ENCODE measurements around the gene MREG.

Gene MREG

DNA sequence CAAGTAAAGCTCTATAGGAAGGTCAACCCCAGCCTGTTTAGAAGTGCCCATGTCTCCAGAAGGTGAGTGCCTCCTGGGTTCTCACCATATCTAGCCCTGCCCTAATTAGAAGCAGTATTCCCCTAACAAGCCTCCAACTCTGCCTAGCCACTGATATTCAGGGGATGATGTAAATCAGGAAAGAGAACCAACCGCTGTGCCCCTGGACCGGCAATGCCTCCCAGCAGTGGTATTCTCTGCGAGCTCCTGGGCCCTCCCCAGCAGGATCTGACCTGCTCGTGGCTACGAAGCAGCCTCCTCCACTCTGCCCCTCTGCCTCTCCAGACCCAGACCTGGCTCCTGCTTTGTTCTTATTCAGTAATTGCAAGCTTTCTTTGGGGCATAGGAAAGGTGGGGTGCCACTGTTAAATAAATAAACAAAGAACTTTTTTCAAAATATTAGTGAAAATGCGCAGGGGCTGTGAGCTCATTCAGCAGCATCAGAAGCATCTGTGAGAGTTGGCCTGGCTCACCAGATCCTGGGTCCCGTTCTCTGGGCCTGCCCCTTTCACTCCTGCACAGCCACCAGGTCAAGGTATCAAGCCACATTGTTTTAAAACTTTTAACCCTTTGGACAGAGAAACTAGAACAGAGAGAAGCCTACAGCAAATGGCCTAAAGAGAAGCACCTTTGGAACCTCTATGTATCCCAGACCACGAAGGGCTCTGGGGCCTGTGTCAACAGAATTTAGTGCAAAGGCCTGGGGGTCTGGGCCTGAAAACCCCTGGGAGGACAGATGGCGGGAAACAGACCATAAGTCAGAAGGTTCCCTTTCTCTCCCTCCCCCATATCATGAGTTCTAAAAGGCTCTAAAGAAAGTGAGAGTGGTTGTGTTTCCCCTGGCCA is 11.9 kb downstream of the MREG start:
- Histone ChIP-seq H3K4me1 (ENCODE audit: control insufficient read depth in 1 of 2, insufficient read depth in 2 of 2, low read length in 2 of 2) (peaks cover 8 to 12% of the 10 kb centered on the region in 2 experiments), H3K27ac (ENCODE audit: low read depth, low read length) (no peak overlapping the region), H2AFZ (ENCODE audit: insufficient read depth, low read length, poor library complexity) (no peak overlapping the region), H3K23ac (ENCODE audit: low read length) (no peak overlapping the region), H2BK5ac (ENCODE audit: low read depth, low read length, poor library complexity) (no peak overlapping the region), H3K27me3 (ENCODE audit: insufficient read depth, low read length) (no peaks in the 10 kb centered on the region), H2AK5ac (ENCODE audit: low read length) (no peak overlapping the region), H3K18ac (ENCODE audit: low read length) (no peak overlapping the region), H2BK120ac (ENCODE audit: insufficient read depth, low read length, poor library complexity) (no peak overlapping the region), H3K4me2 (ENCODE audit: low read length) (no peak overlapping the region), H3K79me2 (ENCODE audit: control insufficient read depth, insufficient read depth, low read length, poor library complexity) (peaks cover 3% of the 10 kb centered on the region), H2BK12ac (ENCODE audit: low read length) (no peak overlapping the region), H3K14ac (ENCODE audit: low read length) (no peak overlapping the region), H4K12ac (ENCODE audit: low read depth, low read length) (no peak overlapping the region), H3K4ac (ENCODE audit: low read depth, low read length) (no peak overlapping the region), H4K91ac (ENCODE audit: low read depth, low read length) (no peak overlapping the region), H3K79me1 (ENCODE audit: low read length) (peaks cover 2% of the 10 kb centered on the region), H3K36me3 (ENCODE audit: control insufficient read depth in 1 of 2, insufficient read depth in 2 of 2, low read length in 2 of 2) (peaks cover 3 to 4% of the 10 kb centered on the region in 2 experiments), H3K9me3 (ENCODE audit: insufficient read depth, low read depth, low read length) (no peaks in the 10 kb centered on the region), H4K8ac (ENCODE audit: low read depth, low read length) (no peak overlapping the region), H3K4me3 (ENCODE audit: low read depth, low read length) (no peak overlapping the region), H3K9ac (ENCODE audit: low read length) (no peak overlapping the region)
- WGBS (ENCODE audit: extremely low coverage, insufficient coverage, insufficient read length) = no CpG with 5 or more reads among the region's 9 CpGs
- DNase-seq = no peak

DNA sequence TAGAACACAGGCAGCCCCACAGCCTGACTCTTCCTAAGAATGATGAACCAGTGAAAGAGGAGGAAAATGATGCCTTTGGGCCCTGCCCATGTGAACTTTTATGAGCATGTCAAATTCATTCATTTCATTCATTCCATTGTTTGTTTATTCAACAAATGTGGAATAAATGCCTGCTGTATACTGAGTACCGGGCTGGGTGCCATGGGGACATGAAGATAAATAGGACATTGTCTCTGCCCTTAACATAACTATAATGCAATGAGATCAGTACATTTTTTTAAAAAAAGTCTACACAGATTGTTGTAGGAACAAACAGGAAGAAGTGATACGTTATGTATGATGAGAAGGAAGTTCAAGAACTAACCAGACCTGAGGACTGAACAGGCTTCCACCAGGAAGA is 14.7 kb downstream of the MREG start:
- Histone ChIP-seq H3K4me3 (ENCODE audit: low read depth, low read length) (no peak overlapping the region), H3K4me2 (ENCODE audit: low read length) (no peak overlapping the region), H2AK5ac (ENCODE audit: low read length) (no peak overlapping the region), H4K91ac (ENCODE audit: low read depth, low read length) (no peak overlapping the region), H3K27ac (ENCODE audit: low read depth, low read length) (no peak overlapping the region), H4K12ac (ENCODE audit: low read depth, low read length) (no peak overlapping the region), H3K9ac (ENCODE audit: low read length) (no peak overlapping the region), H3K79me1 (ENCODE audit: low read length) (no peaks in the 10 kb centered on the region), H2BK12ac (ENCODE audit: low read length) (no peak overlapping the region), H3K4ac (ENCODE audit: low read depth, low read length) (no peak overlapping the region), H3K9me3 (ENCODE audit: insufficient read depth, low read depth, low read length) (no peaks in the 10 kb centered on the region), H3K18ac (ENCODE audit: low read length) (no peak overlapping the region), H3K14ac (ENCODE audit: low read length) (no peak overlapping the region), H2BK5ac (ENCODE audit: low read depth, low read length, poor library complexity) (no peak overlapping the region), H3K4me1 (ENCODE audit: control insufficient read depth in 1 of 2, insufficient read depth in 2 of 2, low read length in 2 of 2) (peaks cover 8% of the 10 kb centered on the region in 2 experiments), H3K79me2 (ENCODE audit: control insufficient read depth, insufficient read depth, low read length, poor library complexity) (peaks cover 3% of the 10 kb centered on the region), H3K23ac (ENCODE audit: low read length) (no peak overlapping the region), H2BK120ac (ENCODE audit: insufficient read depth, low read length, poor library complexity) (no peak overlapping the region), H2AFZ (ENCODE audit: insufficient read depth, low read length, poor library complexity) (no peak overlapping the region), H3K36me3 (ENCODE audit: control insufficient read depth in 1 of 2, insufficient read depth in 2 of 2, low read length in 2 of 2) (peaks cover 3 to 6% of the 10 kb centered on the region in 2 experiments), H3K27me3 (ENCODE audit: insufficient read depth, low read length) (no peaks in the 10 kb centered on the region), H4K8ac (ENCODE audit: low read depth, low read length) (no peak overlapping the region)
- DNase-seq = no peak
- WGBS (ENCODE audit: extremely low coverage, insufficient coverage, insufficient read length) = no CpG with 5 or more reads among the region's 2 CpGs

DNA sequence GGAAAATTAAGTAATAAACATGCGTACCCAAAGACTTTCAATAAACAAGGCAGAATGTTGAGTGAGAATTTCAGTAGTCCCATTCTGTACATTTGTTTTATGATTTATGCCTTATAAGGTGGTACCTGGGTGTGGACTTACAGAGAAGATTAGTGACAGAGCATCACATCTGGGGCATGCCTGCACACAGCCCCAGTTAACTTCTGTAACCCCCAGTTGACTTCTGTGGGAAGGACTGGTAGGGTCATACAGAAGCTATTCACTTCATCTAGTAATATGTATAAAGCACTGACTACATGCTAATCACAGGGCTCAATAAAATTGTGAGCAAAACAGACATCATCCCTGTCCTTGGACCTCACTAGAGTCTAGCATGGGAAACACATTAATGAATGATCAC is 16.1 kb downstream of the MREG start:
- no peak overlapping the region for H3K4ac ChIP-seq (ENCODE audit: low read depth, low read length)
- H4K91ac ChIP-seq (ENCODE audit: low read depth, low read length) = no peak overlapping the region
- no peak overlapping the region for H3K27ac ChIP-seq (ENCODE audit: low read depth, low read length)
- H3K4me3 ChIP-seq (ENCODE audit: low read depth, low read length) = no peak overlapping the region
- H3K23ac ChIP-seq (ENCODE audit: low read length) = no peak overlapping the region
- peaks cover under 1 to 4% of the 10 kb centered on the region in 2 experiments for H3K4me1 ChIP-seq (ENCODE audit: control insufficient read depth in 1 of 2, insufficient read depth in 2 of 2, low read length in 2 of 2)
- no peak overlapping the region for H2BK12ac ChIP-seq (ENCODE audit: low read length)
- no peak overlapping the region for H4K8ac ChIP-seq (ENCODE audit: low read depth, low read length)
- H2AK5ac ChIP-seq (ENCODE audit: low read length) = no peak overlapping the region
- H3K36me3 ChIP-seq (ENCODE audit: control insufficient read depth in 1 of 2, insufficient read depth in 2 of 2, low read length in 2 of 2) = peaks cover 3 to 6% of the 10 kb centered on the region in 2 experiments
- WGBS (ENCODE audit: extremely low coverage, insufficient coverage, insufficient read length) = no CpG with 5 or more reads among the region's 1 CpG
- H3K79me1 ChIP-seq (ENCODE audit: low read length) = no peaks in the 10 kb centered on the region
- H3K14ac ChIP-seq (ENCODE audit: low read length) = no peak overlapping the region
- no peak overlapping the region for H4K12ac ChIP-seq (ENCODE audit: low read depth, low read length)
- H2BK120ac ChIP-seq (ENCODE audit: insufficient read depth, low read length, poor library complexity) = no peak overlapping the region
- H2BK5ac ChIP-seq (ENCODE audit: low read depth, low read length, poor library complexity) = no peak overlapping the region
- no peak overlapping the region for H3K9ac ChIP-seq (ENCODE audit: low read length)
- H3K18ac ChIP-seq (ENCODE audit: low read length) = no peak overlapping the region
- no peak overlapping the region for H2AFZ ChIP-seq (ENCODE audit: insufficient read depth, low read length, poor library complexity)
- H3K79me2 ChIP-seq (ENCODE audit: control insufficient read depth, insufficient read depth, low read length, poor library complexity) = no peaks in the 10 kb centered on the region
- no peaks in the 10 kb centered on the region for H3K9me3 ChIP-seq (ENCODE audit: insufficient read depth, low read depth, low read length)
- no peak for DNase-seq
- no peaks in the 10 kb centered on the region for H3K27me3 ChIP-seq (ENCODE audit: insufficient read depth, low read length)
- H3K4me2 ChIP-seq (ENCODE audit: low read length) = no peak overlapping the region

DNA sequence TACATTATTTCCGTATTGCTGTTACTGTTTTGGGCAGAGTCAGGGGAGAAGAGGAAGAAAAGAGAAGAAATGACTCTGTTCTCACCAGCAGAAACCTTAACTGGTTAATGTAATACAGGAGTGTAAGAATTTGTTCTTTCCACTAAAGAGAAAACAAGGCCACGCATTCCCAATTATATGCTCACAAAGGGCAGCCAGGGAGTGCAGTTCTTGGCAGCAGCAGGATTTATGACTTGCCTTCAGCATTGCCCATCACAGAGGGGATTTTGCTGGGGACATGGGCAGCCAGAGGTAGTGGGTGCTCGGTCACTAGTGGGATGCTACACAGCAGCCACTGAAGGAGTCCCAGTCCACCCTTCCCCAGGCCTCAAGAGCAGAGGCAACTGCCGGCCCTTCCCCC is 18.4 kb downstream of the MREG start:
- H4K8ac ChIP-seq (ENCODE audit: low read depth, low read length) = no peak overlapping the region
- no peaks in the 10 kb centered on the region for H3K27me3 ChIP-seq (ENCODE audit: insufficient read depth, low read length)
- no peak for DNase-seq
- H3K79me2 ChIP-seq (ENCODE audit: control insufficient read depth, insufficient read depth, low read length, poor library complexity) = no peaks in the 10 kb centered on the region
- H3K18ac ChIP-seq (ENCODE audit: low read length) = no peak overlapping the region
- H3K9me3 ChIP-seq (ENCODE audit: insufficient read depth, low read depth, low read length) = no peaks in the 10 kb centered on the region
- no peak overlapping the region for H3K14ac ChIP-seq (ENCODE audit: low read length)
- no peaks in the 10 kb centered on the region for H3K79me1 ChIP-seq (ENCODE audit: low read length)
- no peak overlapping the region for H4K91ac ChIP-seq (ENCODE audit: low read depth, low read length)
- no peak overlapping the region for H2BK5ac ChIP-seq (ENCODE audit: low read depth, low read length, poor library complexity)
- no peaks in the 10 kb centered on the region for H3K4me1 ChIP-seq (ENCODE audit: control insufficient read depth in 1 of 2, insufficient read depth in 2 of 2, low read length in 2 of 2)
- no peak overlapping the region for H3K4me3 ChIP-seq (ENCODE audit: low read depth, low read length)
- no peak overlapping the region for H3K4me2 ChIP-seq (ENCODE audit: low read length)
- no peak overlapping the region for H3K4ac ChIP-seq (ENCODE audit: low read depth, low read length)
- H3K9ac ChIP-seq (ENCODE audit: low read length) = no peak overlapping the region
- no CpG with 5 or more reads among the region's 4 CpGs for WGBS (ENCODE audit: extremely low coverage, insufficient coverage, insufficient read length)
- H4K12ac ChIP-seq (ENCODE audit: low read depth, low read length) = no peak overlapping the region
- H3K23ac ChIP-seq (ENCODE audit: low read length) = no peak overlapping the region
- no peak overlapping the region for H2AK5ac ChIP-seq (ENCODE audit: low read length)
- H3K36me3 ChIP-seq (ENCODE audit: control insufficient read depth in 1 of 2, insufficient read depth in 2 of 2, low read length in 2 of 2) = peaks cover 3 to 6% of the 10 kb centered on the region in 2 experiments
- no peak overlapping the region for H2AFZ ChIP-seq (ENCODE audit: insufficient read depth, low read length, poor library complexity)
- H2BK120ac ChIP-seq (ENCODE audit: insufficient read depth, low read length, poor library complexity) = no peak overlapping the region
- no peak overlapping the region for H2BK12ac ChIP-seq (ENCODE audit: low read length)
- no peak overlapping the region for H3K27ac ChIP-seq (ENCODE audit: low read depth, low read length)
